T-cell (primary cell): ENCODE results near the gene MIA3. TPM values are rescaled to one million over a fixed set of nuclear protein-coding genes. Genes with fewer than 3 reads are reported as not detected.
A peak's percentile ranks its signal among the peaks of the same experiment; 100 is the strongest.

Experiments
- ATAC-seq, 4 experiments: fragments of 200-7000 bp in 3 of 4; fragments of 150-1000 bp in 1 of 4; cut with Tn5 transposase; replicated peaks in 1 of 4; 1 replicate in 3 of 4; 2 replicates in 1 of 4; pipeline ENCODE4 v1.10.0; 2021; ENCODE audit warnings: moderate library complexity in 3 of 4, mild to moderate bottlenecking in 2 of 4, moderate number of reproducible peaks in 1 of 4
- CTCF ChIA-PET, 2 donors: fragments of 300-600 bp; sonication (Branson Sonifier 250); formaldehyde crosslinking; loops; one replicate each; lab custom pipeline; 2022; ENCODE audit warnings: antibody characterized with exemption in 2 of 2; lab: Charles Lee
- POLR2A ChIA-PET, 2 donors: fragments of 300-600 bp; sonication (Branson Sonifier 250); formaldehyde crosslinking; loops; one replicate each; lab custom pipeline; 2022; ENCODE audit warnings: antibody characterized with exemption in 2 of 2; lab: Charles Lee
- DNase-seq, 35 experiments: peaks; one replicate each; pipeline versions ENCODE4 v3.0.0 to v3.0.0-alpha.2; 2013 to 2023
- H3K27ac ChIP-seq: one replicate; pipeline ENCODE4 v1.5.1; 2013; ENCODE audit warnings: low read length
- H3K27me3 ChIP-seq, 2 experiments: replicated peaks in 1 of 2; 1 replicate in 1 of 2; 2 replicates in 1 of 2; pipeline versions ENCODE4 v1.6.1 to v1.7.0; 2013; ENCODE audit warnings: low read length in 1 of 2, mixed read lengths in 1 of 2; ENCODE audit not compliant: control insufficient read depth in 2 of 2, insufficient read depth in 2 of 2; ENCODE audit errors: extremely low read depth in 1 of 2
- H3K36me3 ChIP-seq, 2 donors: 1 replicate in 1 of 2; 2 replicates in 1 of 2; pipeline versions ENCODE4 v1.6.1 to v1.7.0; 2013; ENCODE audit warnings: low read length in 1 of 2; ENCODE audit not compliant: control insufficient read depth in 2 of 2, insufficient read depth in 1 of 2; ENCODE audit errors: extremely low read depth in 1 of 2
- H3K4me1 ChIP-seq, 2 experiments: 1 replicate in 1 of 2; 2 replicates in 1 of 2; pipeline versions ENCODE4 v1.6.1 to v1.7.0; 2013; ENCODE audit warnings: low read length in 2 of 2, mixed read lengths in 1 of 2; ENCODE audit not compliant: insufficient read depth in 2 of 2, control insufficient read depth in 1 of 2; ENCODE audit errors: extremely low read depth in 1 of 2
- H3K4me3 ChIP-seq, 2 donors: 1 replicate in 1 of 2; 2 replicates in 1 of 2; pipeline versions ENCODE4 v1.5.1 to v1.7.0; 2013; ENCODE audit warnings: mild to moderate bottlenecking in 2 of 2, low read length in 1 of 2, moderate library complexity in 1 of 2; ENCODE audit not compliant: control insufficient read depth in 1 of 2; ENCODE audit errors: extremely low read depth in 1 of 2
- H3K9me3 ChIP-seq: 2 replicates; pipeline ENCODE4 v1.7.0; 2013
- H3K27ac Mint-ChIP-seq, 2 donors: one replicate each; pipeline ENCODE4 v1.8.0; 2020 to 2021; ENCODE audit warnings: mild to moderate bottlenecking in 2 of 2, mixed read lengths in 2 of 2
- H3K27me3 Mint-ChIP-seq, 2 donors: one replicate each; pipeline ENCODE4 v1.8.0; 2021 to 2022; ENCODE audit warnings: mixed read lengths in 2 of 2
- H3K36me3 Mint-ChIP-seq: one replicate; pipeline ENCODE4 v1.8.0; 2021; ENCODE audit warnings: mixed read lengths
- H3K4me1 Mint-ChIP-seq, 3 donors: one replicate each; pipeline ENCODE4 v1.8.0; 2020 to 2022; ENCODE audit warnings: mixed read lengths in 3 of 3, mild to moderate bottlenecking in 1 of 3
- H3K4me3 Mint-ChIP-seq, 3 donors: one replicate each; pipeline ENCODE4 v1.8.0; 2020 to 2022; ENCODE audit warnings: mild to moderate bottlenecking in 3 of 3, mixed read lengths in 3 of 3, moderate library complexity in 3 of 3
- H3K9me3 Mint-ChIP-seq, 3 donors: one replicate each; pipeline ENCODE4 v1.8.0; 2020 to 2022; ENCODE audit warnings: mixed read lengths in 3 of 3
- WGBS: methylation state at CpG from one replicate; pipeline ENCODE4 v1.1.5; 2013; ENCODE audit warnings: missing lambda C conversion rate; ENCODE audit not compliant: insufficient coverage; 5-methylcytosine and 5-hydroxymethylcytosine counted together
- total RNA-seq, 35 experiments: library from RNA in 6 of 35; stranded (reverse) in 6 of 35; fragments of 120-200 nt in 1 of 35; gene quantifications; one replicate each; pipeline versions ENCODE4 v1.2.1 to v1.2.4 and lab custom pipeline; 2013 to 2026

Gene MIA3
- total RNA-seq, 5 donors from 2014 or later (not counting 1 experiment from before 2014, with no cell fraction given): 86.5 to 116 (median 102) TPM

DNA sequence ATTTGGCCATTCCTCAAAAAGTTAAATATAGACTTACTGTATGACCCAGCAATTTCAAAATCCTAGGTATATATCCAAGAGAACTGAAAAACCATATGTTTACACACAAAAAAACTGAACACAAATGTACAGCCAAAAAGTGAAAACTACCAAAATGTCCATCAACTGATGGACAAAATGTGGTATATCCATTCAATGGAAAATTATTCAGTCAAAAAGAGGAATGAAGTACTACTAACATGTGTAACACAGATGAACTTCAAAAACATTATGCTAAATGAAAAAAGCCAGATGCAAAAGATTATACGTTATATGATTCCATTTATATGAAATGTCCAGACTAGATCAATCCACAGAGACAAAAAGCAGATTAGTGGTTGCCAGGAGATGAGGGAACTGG is 86.4 kb downstream of the MIA3 start:
- DNase-seq (no peak), ATAC-seq (no peak)
- Histone ChIP-seq H3K27me3 (no peaks in the 10 kb centered on the region), H3K4me3 (no peak overlapping the region), H3K9me3 (no peaks in the 10 kb centered on the region), H3K27ac (no peak overlapping the region), H3K4me1 (peaks cover 0 to 4% of the 10 kb centered on the region in 2 experiments), H3K36me3 (peaks cover 0 to 28% of the 10 kb centered on the region in 2 donors)
- CTCF ChIA-PET: interaction anchor here in 1 of 2 donors (0.6 kb wide), 1 partner anchor 58 kb away, joined by 4 read pairs; no protein-coding TSS in a partner anchor
- H3K4me3 Mint-ChIP-seq: no peak overlapping the region
- H3K27ac Mint-ChIP-seq: no peak overlapping the region
- H3K27me3 Mint-ChIP-seq: no peaks in the 10 kb centered on the region
- POLR2A ChIA-PET: no interaction called here
- H3K36me3 Mint-ChIP-seq: peaks cover 53% of the 10 kb centered on the region
- peaks cover 0 to 7% (median 0%) of the 10 kb centered on the region in 3 donors for H3K9me3 Mint-ChIP-seq
- H3K4me1 Mint-ChIP-seq: peaks cover 48 to 60% (median 56%) of the 10 kb centered on the region in 3 donors
- WGBS: no CpG with 5 or more reads among the region's 1 CpG

DNA sequence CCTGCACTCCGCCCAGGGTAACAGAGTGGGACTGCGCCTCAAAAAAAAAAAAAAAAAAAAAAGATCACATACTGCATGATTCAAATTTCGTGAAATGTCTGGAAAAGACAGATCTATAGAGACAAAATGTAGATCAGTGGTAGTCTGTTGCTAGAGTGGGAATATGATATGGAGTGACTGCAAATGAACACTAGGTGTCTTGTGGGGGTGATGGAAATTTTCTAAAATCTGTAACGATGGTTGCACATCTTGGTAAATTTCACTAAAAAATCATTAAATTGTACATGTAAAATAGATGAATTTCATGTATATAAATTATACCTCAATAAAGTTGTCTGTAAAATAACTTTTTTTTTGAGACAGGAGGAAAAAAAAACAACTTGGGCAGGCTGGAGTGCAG is 88.9 kb downstream of the MIA3 start:
- no peak for ATAC-seq
- peaks cover 55% of the 10 kb centered on the region for H3K36me3 Mint-ChIP-seq

DNA sequence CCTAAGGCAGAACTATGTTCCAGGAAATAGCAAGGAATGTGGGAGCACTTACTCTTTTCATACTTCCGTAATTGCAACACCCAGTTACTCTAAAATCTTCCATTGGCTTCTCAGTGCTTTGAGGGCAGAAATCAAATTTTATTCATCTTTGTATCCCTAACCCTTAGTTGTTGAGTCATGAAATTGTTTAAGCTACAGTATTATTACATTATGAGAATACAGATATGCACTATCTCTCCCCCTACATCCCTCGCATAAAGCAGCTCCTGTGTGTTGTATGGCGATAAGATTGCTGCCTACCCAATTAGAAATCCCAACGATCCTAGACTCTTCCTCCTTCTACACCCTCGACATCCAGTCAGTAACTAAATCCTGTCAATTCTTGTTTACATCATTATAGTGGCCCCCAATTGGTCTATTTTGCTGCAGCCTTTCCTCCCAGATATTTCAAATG is 91.8 kb downstream of the MIA3 start:
- H3K27ac ChIP-seq: no peak overlapping the region
- Mint-ChIP-seq H3K9me3 (no peaks in the 10 kb centered on the region), H3K4me3 (peak overlapping the region; percentile 93 to 99 (median 96)), H3K4me1 (peaks cover 69 to 70% (median 70%) of the 10 kb centered on the region in 3 donors), H3K36me3 (peaks cover 32% of the 10 kb centered on the region), H3K27me3 (no peaks in the 10 kb centered on the region), H3K27ac (peak overlapping the region in 1 of 2 donors; percentile 48)
- no peaks in the 10 kb centered on the region for H3K27me3 ChIP-seq
- DNase-seq (no peak), ATAC-seq (no peak)
- H3K36me3 ChIP-seq: no peaks in the 10 kb centered on the region
- H3K9me3 ChIP-seq: no peaks in the 10 kb centered on the region
- H3K4me3 ChIP-seq: no peak overlapping the region
- no CpG with 5 or more reads among the region's 5 CpGs for WGBS
- CTCF ChIA-PET: no interaction called here
- POLR2A ChIA-PET: interaction anchor here in 1 of 2 donors (0.9 kb wide), 1 partner anchor 52 kb away, joined by 4 read pairs; no protein-coding TSS in a partner anchor
- peaks cover 14 to 16% of the 10 kb centered on the region in 2 experiments for H3K4me1 ChIP-seq

More for the DNA sequence above, 88.9 kb downstream of the MIA3 start:
- ChIA-PET POLR2A (no interaction called here), CTCF (interaction anchor here in 1 of 2 donors (0.7 kb wide), 1 partner anchor 233 kb away, joined by 5 read pairs; no protein-coding TSS in a partner anchor)
- H3K27ac ChIP-seq: no peak overlapping the region
- Mint-ChIP-seq H3K4me1 (peaks cover 71 to 75% (median 74%) of the 10 kb centered on the region in 3 donors), H3K9me3 (peaks cover 0 to 7% (median 0%) of the 10 kb centered on the region in 3 donors), H3K4me3 (no peak overlapping the region), H3K27ac (no peak overlapping the region), H3K27me3 (no peaks in the 10 kb centered on the region)
- peak in 1 of 35 experiments; percentile 8 for DNase-seq
- no peaks in the 10 kb centered on the region for H3K9me3 ChIP-seq
- H3K27me3 ChIP-seq: no peaks in the 10 kb centered on the region
- H3K4me1 ChIP-seq: peaks cover 6 to 13% of the 10 kb centered on the region in 2 experiments
- peaks cover 0 to 12% of the 10 kb centered on the region in 2 donors for H3K36me3 ChIP-seq
- no CpG with 5 or more reads among the region's 4 CpGs for WGBS
- no peak overlapping the region for H3K4me3 ChIP-seq

GRCh38 chr1:222711319-222712252 is 93.7 kb downstream of the MIA3 start:
- Histone ChIP-seq H3K4me1 (peaks cover 11 to 16% of the 10 kb centered on the region in 2 experiments), H3K27me3 (no peaks in the 10 kb centered on the region), H3K27ac (peak overlapping the region; percentile 77), H3K9me3 (no peaks in the 10 kb centered on the region), H3K36me3 (peaks cover 0 to 9% of the 10 kb centered on the region in 2 donors), H3K4me3 (peak overlapping the region; percentile 89 to 100)
- ChIA-PET POLR2A (interaction anchor here (0.6 to 1.9 kb wide), 7 partner anchors 47 to 122 kb away, joined by 3 to 9 read pairs (median 4); partner anchors contain the start of gene TAF1A (in 2 of the 2)), CTCF (interaction anchor here in 1 of 2 donors (1.1 to 2.6 kb wide), 3 partner anchors 57 to 91 kb away, joined by 3 to 17 read pairs (median 15); no protein-coding TSS in a partner anchor)
- Mint-ChIP-seq H3K27ac (peak overlapping the region; percentile 99 to 100), H3K36me3 (peaks cover 23% of the 10 kb centered on the region), H3K4me1 (peaks cover 57 to 61% (median 59%) of the 10 kb centered on the region in 3 donors), H3K4me3 (peak overlapping the region; percentile 93 to 99 (median 96)), H3K9me3 (no peaks in the 10 kb centered on the region), H3K27me3 (no peaks in the 10 kb centered on the region)
- peak; percentile 21 to 27 (median 24) for ATAC-seq
- WGBS: under 1% methylated on average over 22 of the region's 42 CpGs
- DNase-seq: peak; percentile 36 to 73 (median 55)

- Histone ChIP-seq H3K27ac (peak within 1 kb of the TSS; percentile 99), H3K27me3 (no peaks in the 10 kb centered on the region), H3K4me3 (peak within 1 kb of the TSS; percentile 89 to 100), H3K4me1 (peaks cover 11 to 16% of the 10 kb centered on the region in 2 experiments), H3K9me3 (no peaks in the 10 kb centered on the region), H3K36me3 (peaks cover 0 to 18% of the 10 kb centered on the region in 2 donors)
- CTCF ChIA-PET: interaction anchor here (0.8 to 2.6 kb wide), 6 partner anchors 58 to 377 kb away, joined by 3 to 17 read pairs (median 8); partner anchors contain the start of gene TAF1A (in 1 of the 2)
- Mint-ChIP-seq H3K27me3 (no peaks in the 10 kb centered on the region), H3K27ac (peak within 1 kb of the TSS; percentile 99 to 100), H3K36me3 (peaks cover 28% of the 10 kb centered on the region), H3K4me1 (peaks cover 59 to 62% (median 61%) of the 10 kb centered on the region in 3 donors), H3K9me3 (no peaks in the 10 kb centered on the region), H3K4me3 (peak within 1 kb of the TSS; percentile 93 to 99 (median 96))
- DNase-seq: peak; percentile 82 to 98 (median 94)
- POLR2A ChIA-PET: interaction anchor here (0.5 to 1.9 kb wide), 7 partner anchors 48 to 1008 kb away, joined by 3 to 9 read pairs (median 5); partner anchors contain the start of gene TAF1A (in 1 of the 2)
- WGBS: 0% methylated on average over 39 of the region's 62 CpGs
- ATAC-seq: peak; percentile 77 to 82 (median 78)
These were observed 94.6 kb downstream of the MIA3 start, which contains the start of the genes AIDA and BROX for GRCh38 chr1:222712253-222713090. AIDA (minus strand) TSS chr1:222712491; CDS start chr1:222712317, 174 bp downstream. BROX (plus strand) TSS chr1:222712564; CDS start chr1:222715700, 3,136 bp downstream.
